GM18502 (cell line): Measurements from ENCODE around the gene PPARG.

Source experiments
- ATAC-seq: cut with Tn5 transposase; IDR thresholded peaks from one replicate; pipeline ENCODE4 v1.9.1; 2021; ENCODE audit warnings: mild to moderate bottlenecking; ENCODE audit not compliant: unreplicated experiment, poor library complexity

The PPARG gene

DNA sequence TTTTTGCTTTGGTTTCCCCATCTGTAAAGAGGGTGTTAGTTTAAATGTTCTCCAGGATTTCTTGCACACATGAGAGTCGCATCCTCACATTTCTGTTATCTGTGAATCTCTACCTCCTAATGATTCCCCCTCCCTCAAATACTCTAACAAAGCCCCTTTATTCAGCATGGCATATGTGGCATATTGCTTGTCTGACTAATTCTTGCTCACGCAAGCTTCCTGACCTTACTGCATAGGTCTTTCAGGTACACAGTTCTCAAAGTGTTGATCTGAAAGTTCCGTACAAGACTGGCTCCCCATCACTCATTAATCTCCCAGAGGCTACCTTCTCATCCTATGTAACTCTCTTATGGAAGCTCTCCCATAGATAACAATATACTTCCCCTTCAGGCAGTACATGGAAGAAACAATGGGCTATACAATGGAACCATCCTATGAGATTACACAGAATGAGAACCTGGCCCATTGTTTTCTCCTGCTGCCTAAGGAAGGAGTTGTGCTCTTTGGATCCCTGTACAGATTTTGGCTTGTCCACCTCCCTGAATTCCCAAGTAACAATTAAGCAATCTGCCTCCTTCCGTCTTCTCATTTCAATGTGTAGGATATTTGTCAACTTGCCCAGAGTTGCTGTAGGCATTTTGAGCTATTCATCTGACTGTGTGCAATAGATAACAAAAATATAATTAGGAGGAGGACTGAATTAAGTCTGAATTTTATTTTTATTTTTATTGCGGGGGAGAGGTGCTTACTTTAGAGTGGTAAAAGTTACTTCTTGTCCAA lies 51.0 kb downstream of the PPARG start:
- ATAC-seq, result no peak

DNA sequence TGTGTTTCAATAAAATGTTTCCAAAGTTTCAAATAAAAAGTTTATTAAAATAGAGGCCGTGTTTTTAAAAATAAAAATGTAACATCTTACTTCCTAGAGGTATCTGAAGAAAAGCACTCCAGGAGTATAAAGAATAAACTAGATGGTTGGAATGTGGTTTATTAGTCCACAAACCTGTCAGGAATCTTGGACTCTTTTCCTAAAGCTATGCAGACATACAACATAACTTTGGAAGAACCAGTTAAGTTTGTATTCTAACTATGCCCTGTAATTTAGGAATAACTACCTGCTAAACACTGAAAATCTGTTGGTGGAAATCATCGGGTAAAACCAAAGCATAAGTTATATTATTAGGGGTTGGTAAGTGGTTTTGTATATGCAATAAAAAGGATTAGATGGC lies 51.6 kb downstream of the PPARG start:
- no peak for ATAC-seq

DNA sequence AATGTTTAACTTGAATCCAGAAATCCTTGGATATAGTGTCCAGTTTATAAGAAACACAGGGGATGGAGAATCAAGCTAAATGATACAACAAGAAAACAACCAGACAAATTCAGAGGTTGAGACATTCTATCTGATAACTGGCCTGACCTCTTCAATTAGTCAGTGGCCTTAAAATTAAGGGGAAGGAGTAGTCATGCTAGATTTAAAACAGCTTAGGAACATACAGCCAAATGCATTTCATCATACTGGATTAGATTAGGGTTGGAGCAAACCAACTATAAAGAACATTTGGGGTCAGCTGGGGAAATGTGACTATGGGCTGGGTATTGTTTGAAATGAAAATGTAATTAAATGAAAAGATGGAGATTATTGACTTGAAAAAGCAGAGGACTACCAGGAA lies 53.3 kb downstream of the PPARG start:
- ATAC-seq, result no peak

DNA sequence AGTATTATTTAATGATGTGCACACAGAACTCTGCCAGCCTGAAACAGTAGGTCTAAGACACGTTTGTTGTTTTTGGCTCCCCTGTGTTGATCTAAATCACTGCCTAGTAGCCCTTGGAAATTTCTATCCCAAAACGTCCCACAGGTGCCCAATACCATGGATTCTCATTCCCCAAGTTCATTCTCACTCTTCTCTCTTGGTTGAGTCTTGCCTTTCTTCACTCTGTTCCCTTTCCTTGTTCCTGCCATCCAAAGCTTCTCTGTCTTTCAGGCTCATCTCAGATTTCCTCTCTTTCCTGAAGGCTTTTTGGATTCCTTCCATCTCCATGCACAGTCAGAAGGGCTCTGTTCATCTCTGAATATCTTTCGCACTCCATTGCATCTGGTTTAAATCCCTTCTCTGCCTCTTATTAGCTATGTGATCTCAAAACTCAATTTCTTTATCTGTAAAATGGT lies 54.2 kb downstream of the PPARG start:
- no peak for ATAC-seq

DNA sequence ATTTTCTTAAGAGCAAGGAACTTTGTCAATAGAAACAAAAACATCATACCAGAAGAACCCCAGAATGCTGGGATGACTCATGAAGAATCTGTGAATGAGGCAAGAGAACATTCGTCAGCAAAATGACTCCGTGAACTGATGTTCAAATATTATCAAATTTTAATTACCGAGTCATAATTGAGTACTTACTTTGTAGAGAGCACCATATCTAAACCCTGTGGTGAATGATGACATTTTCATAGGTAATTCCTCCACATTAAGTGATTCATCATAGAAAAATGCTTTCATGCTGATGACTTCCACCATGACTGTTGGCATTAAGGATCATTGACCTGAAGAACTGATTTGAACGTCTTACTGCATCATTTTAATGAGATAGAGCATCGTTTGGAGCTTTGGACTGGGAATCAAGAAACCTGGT lies 56.3 kb downstream of the PPARG start:
- ATAC-seq, result no peak

DNA sequence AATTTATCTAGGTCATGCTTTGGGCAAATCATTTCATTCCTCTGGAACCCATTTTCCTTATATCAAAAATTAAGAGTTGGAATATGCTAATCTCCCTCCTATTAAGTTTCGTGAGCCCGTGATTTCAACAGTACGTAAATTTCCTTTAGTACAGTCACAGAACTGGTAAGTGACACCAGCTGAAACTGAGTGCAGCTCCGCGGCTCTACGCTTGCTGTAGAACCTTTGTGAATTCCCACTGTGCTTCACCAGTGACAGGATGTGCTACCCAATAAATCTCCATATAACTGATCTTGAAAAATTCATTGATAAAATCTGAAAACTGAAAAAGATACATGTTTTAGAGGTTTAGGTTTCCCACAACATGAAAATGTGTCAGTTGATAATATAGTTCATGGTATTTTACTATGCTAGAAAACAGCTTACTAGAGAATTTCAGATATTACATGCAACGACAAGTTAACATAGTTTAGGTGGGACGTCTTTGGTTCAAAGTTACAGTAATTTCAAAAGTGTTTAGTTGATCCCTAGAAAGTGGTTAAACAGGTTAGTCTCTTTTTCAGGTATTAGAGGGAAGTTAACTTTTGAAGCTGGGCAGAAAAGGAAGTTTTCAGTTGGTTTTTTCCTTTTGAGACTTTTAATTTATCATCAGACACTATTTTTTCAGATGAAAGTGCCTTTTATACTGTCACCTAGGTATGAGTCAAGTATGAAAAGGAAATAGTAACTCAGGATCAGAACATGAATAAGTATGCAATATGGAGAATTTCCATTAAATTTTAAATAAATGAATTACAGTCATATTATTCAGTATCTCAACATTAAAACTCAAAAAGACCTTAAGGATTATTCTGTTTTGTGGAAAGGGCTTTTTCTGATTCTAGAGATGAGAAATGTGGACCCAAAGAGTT lies 57.0 kb downstream of the PPARG start:
- no peak for ATAC-seq

DNA sequence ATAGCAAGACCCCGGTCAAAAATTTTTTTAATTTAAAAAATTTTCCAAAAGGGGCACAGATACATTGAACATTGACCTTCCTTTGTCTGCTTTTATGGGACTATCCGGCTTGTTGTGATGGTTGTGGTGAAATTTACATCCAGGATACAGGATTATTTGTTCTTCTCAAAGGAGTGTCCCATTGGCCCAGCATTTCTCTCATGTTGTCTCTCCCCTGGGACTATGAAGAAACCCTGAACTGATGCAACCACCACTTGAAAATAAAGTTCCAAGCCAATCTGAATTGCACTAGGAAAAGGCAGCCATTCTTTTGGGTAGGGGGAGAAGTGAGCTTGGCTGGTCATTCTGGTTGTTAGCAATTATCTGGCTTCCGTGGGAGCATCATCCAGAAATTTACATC lies 58.4 kb downstream of the PPARG start:
- ATAC-seq, result no peak

DNA sequence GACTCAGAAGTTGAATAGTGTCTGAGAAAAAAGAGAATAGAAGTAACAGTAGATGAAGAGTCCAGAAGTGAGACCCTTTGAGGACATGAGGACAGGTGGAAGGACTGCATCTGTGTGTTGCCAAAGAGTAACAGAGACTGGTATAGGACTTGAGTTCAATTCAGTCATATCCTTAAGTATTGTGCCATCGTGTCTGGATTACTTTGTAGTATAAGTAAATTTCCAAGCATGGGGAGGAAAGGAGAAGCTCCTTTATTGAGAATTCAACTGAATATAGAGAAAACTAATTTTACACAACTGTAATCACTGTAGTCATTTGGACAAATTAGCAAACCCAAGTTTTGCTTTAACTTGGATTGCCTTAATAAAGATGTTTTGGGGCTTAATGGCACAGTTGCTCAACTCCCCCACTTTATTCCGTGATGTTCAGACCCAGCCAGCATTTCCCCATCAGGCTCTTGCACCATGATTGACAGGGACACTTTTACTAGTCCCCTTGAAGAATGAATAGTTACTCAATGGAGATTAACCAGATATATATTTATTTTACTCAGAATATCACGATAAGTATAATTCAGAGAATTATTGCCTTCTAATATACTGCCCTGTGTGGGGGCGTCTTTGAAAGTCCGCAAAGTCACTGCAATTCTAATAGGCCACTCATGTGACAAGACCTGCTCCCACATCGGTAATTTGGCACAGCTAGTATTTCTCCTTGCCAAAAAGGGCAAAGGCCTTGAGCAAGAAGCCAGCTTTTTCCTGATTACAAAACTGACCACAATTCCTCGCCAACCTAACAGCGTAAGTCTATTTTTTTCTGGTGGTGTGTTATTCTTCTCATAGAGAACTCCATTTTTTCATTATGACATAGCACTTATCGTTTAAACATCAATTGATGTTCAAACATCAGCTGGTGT lies 61.3 kb downstream of the PPARG start:
- no peak for ATAC-seq

DNA sequence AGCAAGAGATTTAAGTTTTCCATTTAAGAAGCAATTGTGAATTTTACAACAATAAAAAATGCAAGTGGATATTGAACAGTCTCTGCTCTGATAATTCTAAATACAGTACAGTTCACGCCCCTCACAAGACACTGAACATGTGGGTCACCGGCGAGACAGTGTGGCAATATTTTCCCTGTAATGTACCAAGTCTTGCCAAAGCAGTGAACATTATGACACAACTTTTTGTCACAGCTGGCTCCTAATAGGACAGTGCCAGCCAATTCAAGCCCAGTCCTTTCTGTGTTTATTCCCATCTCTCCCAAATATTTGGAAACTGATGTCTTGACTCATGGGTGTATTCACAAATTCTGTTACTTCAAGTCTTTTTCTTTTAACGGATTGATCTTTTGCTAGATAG lies 62.3 kb downstream of the PPARG start:
- ATAC-seq, result no peak

DNA sequence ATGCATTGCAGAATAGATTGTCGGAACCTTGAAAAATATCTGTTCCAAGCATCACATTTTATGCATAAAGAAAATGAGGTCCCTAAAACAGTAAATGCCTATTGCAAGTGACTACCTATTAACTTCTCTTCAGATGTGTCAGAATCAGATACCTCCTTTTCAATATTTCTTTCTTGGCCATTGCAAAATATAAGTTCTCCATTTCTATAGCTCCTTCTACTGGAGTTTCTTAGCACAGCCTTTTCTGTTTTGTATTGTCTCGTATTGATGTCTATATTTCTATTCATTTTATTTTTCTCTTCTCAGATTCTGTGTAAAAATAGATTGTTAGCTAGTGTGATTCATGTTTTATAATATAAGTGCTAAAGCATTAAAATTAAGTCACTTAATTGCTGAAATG lies 63.4 kb downstream of the PPARG start:
- ATAC-seq, result no peak

DNA sequence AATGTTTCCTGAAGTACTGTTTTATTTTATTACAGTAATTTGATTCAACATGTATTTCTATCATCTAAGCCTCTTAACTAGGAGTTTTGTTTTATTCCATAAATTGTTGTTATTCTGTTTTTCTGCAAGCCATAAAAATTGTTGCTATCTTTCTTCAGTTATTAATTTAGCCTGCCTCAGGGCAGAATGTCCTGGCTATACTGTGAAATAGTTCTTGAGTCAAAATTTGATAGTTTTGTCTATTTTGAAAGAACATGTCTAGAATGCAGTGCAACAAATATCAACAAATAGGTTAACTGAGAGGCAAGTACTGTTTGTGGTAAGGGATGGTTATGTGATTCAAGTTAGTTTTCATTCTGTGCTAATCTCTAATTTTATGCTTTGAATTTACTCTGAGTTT lies 63.9 kb downstream of the PPARG start:
- no peak for ATAC-seq

DNA sequence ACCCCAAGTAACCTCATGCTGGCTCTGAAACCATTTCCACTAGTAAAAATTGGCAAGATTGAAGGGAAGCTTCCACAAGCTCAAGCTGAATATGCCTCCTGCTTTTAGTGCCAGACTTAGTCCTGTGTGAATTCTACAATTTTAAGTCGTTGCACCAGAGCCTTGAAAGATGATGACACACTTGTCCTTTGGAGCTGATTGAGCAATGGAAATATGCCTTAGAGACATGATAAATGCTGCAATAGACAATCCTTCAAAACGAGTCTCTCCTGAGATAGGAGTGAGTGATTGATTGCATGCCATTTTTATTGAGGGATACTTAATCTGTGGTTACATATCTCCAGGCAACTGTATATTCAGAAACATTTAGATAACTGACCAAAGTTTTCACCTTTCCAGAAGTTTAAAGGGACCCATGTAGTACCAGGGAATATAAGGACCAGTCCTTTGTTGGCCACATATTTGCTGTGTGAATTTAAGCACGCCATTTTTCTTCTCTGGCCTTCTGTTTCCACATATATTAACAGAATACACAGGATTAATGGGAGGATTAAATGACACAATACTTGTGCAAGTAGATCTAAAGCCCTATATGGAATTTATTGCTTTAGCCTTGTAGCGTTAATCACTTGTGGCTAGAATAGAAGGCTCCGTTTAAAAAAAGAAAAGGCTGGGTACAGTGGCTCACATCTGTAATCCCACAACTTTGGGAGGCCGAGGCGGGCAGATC lies 65.1 kb downstream of the PPARG start:
- no peak for ATAC-seq

DNA sequence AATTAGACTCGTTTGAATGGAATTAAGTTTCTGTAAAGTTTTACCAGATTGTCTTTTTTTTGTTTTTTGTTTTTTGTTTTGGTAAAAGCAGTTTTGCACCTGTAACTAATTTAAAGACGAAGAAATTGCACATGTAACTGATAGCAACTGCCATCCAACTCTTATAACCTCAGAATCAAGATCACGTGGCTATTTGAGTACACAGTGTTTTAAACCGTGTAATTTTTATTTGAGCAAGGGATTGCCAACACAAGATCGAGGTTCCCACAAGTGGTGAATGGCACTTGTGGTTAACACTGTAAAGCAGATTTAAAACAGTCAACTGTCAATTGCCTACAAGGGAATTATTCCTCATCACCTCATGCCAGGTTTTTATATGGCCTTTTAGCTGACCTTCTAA lies 67.3 kb downstream of the PPARG start:
- no peak for ATAC-seq

DNA sequence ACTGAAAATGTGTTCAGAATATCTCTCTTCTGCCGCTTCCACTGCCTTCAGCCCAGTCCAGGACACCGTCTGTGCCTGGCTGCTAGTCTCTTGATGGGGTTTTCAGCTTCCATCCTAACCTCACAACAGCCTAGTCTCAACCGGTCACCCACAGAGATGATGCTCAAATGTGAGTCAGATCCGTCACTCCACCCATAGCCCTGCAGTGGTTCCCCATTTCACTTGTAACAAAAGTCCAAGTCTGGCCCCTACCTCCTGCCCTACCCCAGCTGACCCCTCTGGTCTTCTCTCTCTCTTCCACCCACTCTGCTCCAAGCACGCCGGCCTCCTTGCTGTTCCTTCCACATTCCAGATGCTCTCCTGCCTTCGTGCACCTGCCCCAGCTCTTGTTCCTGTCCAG lies 68.1 kb downstream of the PPARG start:
- no peak for ATAC-seq

DNA sequence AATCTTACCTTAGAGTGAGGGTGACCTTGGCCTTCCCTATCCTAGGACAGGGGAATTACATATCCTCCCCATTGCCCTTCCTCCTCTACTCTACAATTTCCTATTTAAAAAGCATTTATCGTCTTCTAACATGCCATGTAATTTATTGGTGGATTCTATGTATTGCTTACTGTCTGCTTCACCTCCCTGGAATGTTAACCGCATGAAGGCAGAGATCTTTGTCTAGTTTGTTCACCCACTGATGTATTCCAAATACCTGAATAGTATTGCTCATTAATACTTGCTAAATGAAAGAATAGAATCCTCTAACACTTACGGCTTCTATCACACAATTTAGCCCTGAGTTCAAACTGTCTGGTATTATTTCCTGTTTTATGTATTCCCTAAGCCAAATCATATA lies 68.6 kb downstream of the PPARG start:
- ATAC-seq, result no peak

DNA sequence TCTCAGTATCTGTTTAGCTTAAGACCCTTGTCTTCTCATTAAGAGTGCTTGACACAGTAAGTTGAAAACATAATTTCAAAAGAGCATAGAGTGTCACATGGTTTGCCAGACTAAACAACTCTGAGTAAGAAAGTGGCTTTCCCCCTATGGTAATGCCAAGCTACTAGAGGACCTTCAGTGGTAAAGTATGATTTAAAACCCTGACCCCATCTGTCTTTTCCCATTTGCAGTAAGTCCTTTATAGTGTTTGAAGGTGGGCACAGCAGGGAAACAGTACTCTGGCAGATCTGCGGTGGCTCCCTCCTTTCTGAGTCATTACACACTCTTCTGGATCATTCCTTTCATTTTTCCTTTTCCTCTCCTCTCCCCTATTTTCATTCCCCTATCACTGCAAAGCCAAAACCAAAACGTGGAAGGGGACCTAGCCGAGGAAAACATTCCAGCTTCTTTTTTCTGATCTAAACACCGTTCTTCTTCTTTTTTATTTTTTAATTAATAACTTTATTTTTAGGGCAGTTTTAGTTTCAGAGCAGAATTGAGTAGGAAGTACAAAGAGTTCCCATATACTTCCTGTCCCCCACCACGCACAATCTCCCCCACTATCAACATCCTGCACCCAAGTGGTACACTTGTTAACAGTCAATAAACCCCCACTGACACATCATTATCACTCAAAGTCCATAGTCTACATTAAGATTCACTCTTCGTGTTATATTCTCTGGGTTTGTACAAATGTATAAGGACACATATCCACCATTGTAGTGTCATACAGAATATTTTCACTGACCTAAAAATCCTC lies 74.7 kb downstream of the PPARG start:
- no peak for ATAC-seq

DNA sequence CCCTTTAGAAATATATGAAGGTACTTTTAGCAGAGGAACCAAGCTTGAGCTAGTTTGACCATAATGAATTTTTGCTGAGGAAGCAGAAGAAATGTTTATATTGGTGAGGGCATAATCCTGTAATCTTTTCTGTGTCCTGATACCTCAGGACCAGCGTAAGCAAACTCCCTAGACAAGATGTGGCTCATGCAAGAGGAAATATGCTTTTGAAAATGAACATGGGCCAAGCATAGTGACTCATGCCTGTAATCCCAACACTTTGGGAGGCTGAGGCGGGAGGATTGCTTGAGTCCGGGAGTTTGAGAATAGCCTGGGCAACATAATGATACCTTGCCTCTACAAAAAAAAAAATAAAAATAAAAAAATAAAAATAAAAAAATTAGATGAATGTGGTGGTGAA lies 78.5 kb downstream of the PPARG start:
- ATAC-seq, result no peak

DNA sequence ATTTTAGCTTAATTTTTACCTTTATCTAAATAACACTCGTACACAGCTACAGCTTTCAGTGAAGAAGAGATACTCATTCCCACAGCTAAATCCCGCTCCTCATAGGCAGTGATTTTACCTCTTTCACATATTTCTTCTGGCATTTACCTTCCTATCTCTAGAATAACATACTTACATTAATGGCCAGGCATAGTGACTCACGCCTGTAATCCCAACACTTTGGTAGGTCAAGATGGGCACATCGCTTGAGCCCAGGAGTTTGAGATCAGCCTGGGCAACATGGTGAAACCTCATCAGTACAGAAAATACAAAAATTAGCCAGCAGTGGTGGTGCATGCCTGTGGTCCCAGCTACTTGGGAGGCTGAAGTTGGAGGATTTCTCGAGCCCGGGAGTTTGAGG lies 80.2 kb downstream of the PPARG start:
- no peak for ATAC-seq

DNA sequence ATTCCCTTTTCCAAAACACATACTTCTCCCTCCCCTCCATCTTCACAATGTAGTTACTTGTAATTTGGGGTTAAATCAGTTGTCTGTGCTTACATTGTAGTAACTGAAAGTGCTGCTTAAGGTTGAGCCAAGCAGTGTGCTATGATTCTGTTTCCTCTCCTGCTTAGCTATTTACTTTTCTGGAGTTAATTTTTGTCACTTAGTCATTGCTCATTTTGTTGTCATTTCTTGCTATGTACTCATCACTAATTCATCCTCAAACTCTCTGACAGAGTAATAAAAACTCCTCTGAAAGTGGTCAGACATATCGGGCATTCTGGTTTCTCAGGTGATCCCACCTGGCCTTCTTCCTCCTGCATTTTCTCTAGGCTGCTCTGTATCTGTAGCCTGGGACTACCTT lies 80.7 kb downstream of the PPARG start:
- ATAC-seq, result no peak
